Common myeloid progenitor, CD34-positive (primary cell): Measurements from ENCODE around the gene SLC6A17.

ENCODE experiments used
- CTCF ChIA-PET: fragments of 350-600 bp; sonication (Branson Sonifier 250); formaldehyde crosslinking; loops from one replicate; lab custom pipeline; 2021; ENCODE audit warnings: antibody characterized with exemption; lab: Charles Lee
- POLR2A ChIA-PET: fragments of 350-600 bp; sonication (Branson Sonifier 250); formaldehyde crosslinking; loops from one replicate; lab custom pipeline; 2021; ENCODE audit warnings: antibody characterized with exemption; lab: Charles Lee
- DNase-seq, 3 donors: peaks; one replicate each; pipeline versions ENCODE4 v3.0.0 to v3.0.0-alpha.2; 2013
- H3K27ac ChIP-seq, 2 experiments: 1 replicate in 1 of 2; 2 replicates in 1 of 2; pipeline ENCODE4 v1.7.0; 2013; ENCODE audit warnings: inconsistent platforms in 2 of 2, low read length in 2 of 2, mild to moderate bottlenecking in 2 of 2, low read depth in 1 of 2, moderate library complexity in 1 of 2; ENCODE audit not compliant: severe bottlenecking in 2 of 2, insufficient read depth in 1 of 2, poor library complexity in 1 of 2
- H3K27me3 ChIP-seq, 5 experiments: replicated peaks in 2 of 5; 1 replicate in 3 of 5; 2 replicates in 2 of 5; pipeline versions ENCODE4 v1.6.1 to v1.7.0; 2013; ENCODE audit warnings: low read length in 4 of 5, mild to moderate bottlenecking in 2 of 5, moderate library complexity in 2 of 5, inconsistent platforms in 1 of 5; ENCODE audit not compliant: insufficient read depth in 5 of 5, control insufficient read depth in 4 of 5
- H3K36me3 ChIP-seq, 4 experiments: 1 replicate in 2 of 4; 2 replicates in 2 of 4; pipeline versions ENCODE4 v1.6.1 to v1.7.0; 2013; ENCODE audit warnings: low read length in 3 of 4, control low read depth in 1 of 4, mild to moderate bottlenecking in 1 of 4; ENCODE audit not compliant: control insufficient read depth in 4 of 4, insufficient read depth in 4 of 4
- H3K4me1 ChIP-seq, 4 experiments: 1 replicate in 3 of 4; 2 replicates in 1 of 4; pipeline versions ENCODE4 v1.6.1 to v1.7.1; 2013; ENCODE audit warnings: low read length in 3 of 4, mild to moderate bottlenecking in 3 of 4, control low read depth in 1 of 4, inconsistent platforms in 1 of 4, moderate library complexity in 1 of 4; ENCODE audit not compliant: control insufficient read depth in 4 of 4, insufficient read depth in 4 of 4; ENCODE audit errors: control extremely low read depth in 1 of 4
- H3K4me3 ChIP-seq, 7 experiments: 1 replicate in 4 of 7; 2 replicates in 3 of 7; pipeline versions ENCODE4 v1.5.1 to v1.7.0; 2013; ENCODE audit warnings: mild to moderate bottlenecking in 7 of 7, low read length in 6 of 7, moderate library complexity in 6 of 7, inconsistent platforms in 2 of 7, low read depth in 2 of 7, control low read depth in 1 of 7; ENCODE audit not compliant: insufficient read depth in 4 of 7, control insufficient read depth in 1 of 7; ENCODE audit errors: extremely low read depth in 1 of 7
- H3K9me3 ChIP-seq, 5 experiments: 1 replicate in 4 of 5; 2 replicates in 1 of 5; pipeline versions ENCODE4 v1.6.1 to v1.7.1; 2013; ENCODE audit warnings: low read length in 4 of 5, mild to moderate bottlenecking in 2 of 5, inconsistent platforms in 1 of 5, low read depth in 1 of 5, moderate library complexity in 1 of 5; ENCODE audit not compliant: control insufficient read depth in 4 of 5, insufficient read depth in 2 of 5; ENCODE audit errors: control extremely low read depth in 1 of 5
- WGBS: methylation state at CpG from one replicate; pipeline ENCODE4 v1.1.5; 2013; ENCODE audit not compliant: insufficient coverage; 5-methylcytosine and 5-hydroxymethylcytosine counted together

SLC6A17 gene

GRCh38 chr1:110197905-110198629 lies 47.8 kb downstream of the SLC6A17 start:
- CTCF ChIA-PET: interaction anchor here (1.0 to 12.5 kb wide), 9 partner anchors 8 to 304 kb away, joined by 3 to 118 read pairs (median 7); no protein-coding TSS in a partner anchor
- Histone ChIP-seq H3K36me3 (no peaks in the 10 kb centered on the region), H3K27me3 (no peaks in the 10 kb centered on the region), H3K9me3 (no peaks in the 10 kb centered on the region), H3K27ac (no peak overlapping the region), H3K4me1 (no peaks in the 10 kb centered on the region), H3K4me3 (no peak overlapping the region)
- DNase-seq: no peak
- 95% methylated on average over 22 of the region's 23 CpGs for WGBS
- POLR2A ChIA-PET: no interaction called here

- POLR2A ChIA-PET: no interaction called here
- no peak overlapping the region for H3K4me3 ChIP-seq
- CTCF ChIA-PET: interaction anchor here (2.7 to 12.5 kb wide), 3 partner anchors 9 to 262 kb away, joined by 18 to 118 read pairs (median 20); no protein-coding TSS in a partner anchor
These were observed 48.5 kb downstream of the SLC6A17 start for GRCh38 chr1:110198746-110199145.

GRCh38 chr1:110200190-110200589 lies 49.9 kb downstream of the SLC6A17 start:
- no peaks in the 10 kb centered on the region for H3K36me3 ChIP-seq
- WGBS: no CpG with 5 or more reads among the region's 2 CpGs
- H3K27me3 ChIP-seq: no peaks in the 10 kb centered on the region
- H3K4me1 ChIP-seq: no peaks in the 10 kb centered on the region
- no peak overlapping the region for H3K4me3 ChIP-seq
- DNase-seq: no peak
- POLR2A ChIA-PET: no interaction called here
- no peak overlapping the region for H3K27ac ChIP-seq
- H3K9me3 ChIP-seq: no peaks in the 10 kb centered on the region
- CTCF ChIA-PET: interaction anchor here (0.9 to 12.5 kb wide), 9 partner anchors 9 to 302 kb away, joined by 3 to 457 read pairs (median 4); no protein-coding TSS in a partner anchor

More at GRCh38 chr1:110198746-110199145, 48.5 kb downstream of the SLC6A17 start:
- Histone ChIP-seq H3K9me3 (no peaks in the 10 kb centered on the region), H3K27ac (no peak overlapping the region), H3K36me3 (no peaks in the 10 kb centered on the region), H3K4me1 (no peaks in the 10 kb centered on the region), H3K27me3 (no peaks in the 10 kb centered on the region)
- WGBS: 95% methylated on average over 2 of the region's 2 CpGs
- DNase-seq: no peak

GRCh38 chr1:110200666-110201065 lies 50.4 kb downstream of the SLC6A17 start:
- WGBS: 94% methylated on average over 5 of the region's 14 CpGs
- no peak overlapping the region for H3K4me3 ChIP-seq
- no peaks in the 10 kb centered on the region for H3K36me3 ChIP-seq
- H3K27me3 ChIP-seq: no peaks in the 10 kb centered on the region
- H3K9me3 ChIP-seq: no peaks in the 10 kb centered on the region
- H3K4me1 ChIP-seq: no peaks in the 10 kb centered on the region
- ChIA-PET CTCF (interaction anchor here (0.8 to 12.5 kb wide), 11 partner anchors 8 to 302 kb away, joined by 3 to 457 read pairs (median 3); no protein-coding TSS in a partner anchor), POLR2A (no interaction called here)
- H3K27ac ChIP-seq: no peak overlapping the region
- no peak for DNase-seq

GRCh38 chr1:110201157-110201825 lies 51.0 kb downstream of the SLC6A17 start:
- DNase-seq: no peak
- ChIA-PET POLR2A (no interaction called here), CTCF (interaction anchor here (0.8 to 12.5 kb wide), 16 partner anchors 8 to 301 kb away, joined by 3 to 457 read pairs (median 4); no protein-coding TSS in a partner anchor)
- H3K36me3 ChIP-seq: no peaks in the 10 kb centered on the region
- WGBS: 95% methylated on average over 9 of the region's 10 CpGs
- no peaks in the 10 kb centered on the region for H3K4me1 ChIP-seq
- no peaks in the 10 kb centered on the region for H3K9me3 ChIP-seq
- no peak overlapping the region for H3K4me3 ChIP-seq
- no peak overlapping the region for H3K27ac ChIP-seq
- no peaks in the 10 kb centered on the region for H3K27me3 ChIP-seq

GRCh38 chr1:110203021-110203661 lies 52.8 kb downstream of the SLC6A17 start:
- DNase-seq: peak; percentile 76 to 89 (median 82)
- H3K27ac ChIP-seq: no peak overlapping the region
- no peaks in the 10 kb centered on the region for H3K9me3 ChIP-seq
- H3K4me1 ChIP-seq: no peaks in the 10 kb centered on the region
- H3K27me3 ChIP-seq: no peaks in the 10 kb centered on the region
- H3K36me3 ChIP-seq: no peaks in the 10 kb centered on the region
- WGBS: 0% methylated on average over 1 of the region's 6 CpGs
- CTCF ChIA-PET: interaction anchor here (0.5 to 12.5 kb wide), 33 partner anchors 9 to 964 kb away, joined by 3 to 457 read pairs (median 4); no protein-coding TSS in a partner anchor
- H3K4me3 ChIP-seq: no peak overlapping the region
- POLR2A ChIA-PET: interaction anchor here (0.6 kb wide), 1 partner anchor 110 kb away, joined by 3 read pairs; no protein-coding TSS in a partner anchor
